ENCODE results near the gene CFI.
A peak's percentile ranks its signal among the peaks of the same experiment; 100 is the strongest.

The CFI gene

GRCh38 chr4:109729718-109730618 lies 71.8 kb downstream of the CFI start, which contains the start of gene PLA2G12A:
Gene PLA2G12A (minus strand): TSS chr4:109730070. CDS start chr4:109729809, 261 bp downstream.
- peak; percentile 64 to 71 for DNase-seq

- peak in 1 of 2 experiments; percentile 34 for DNase-seq
These were observed 72.6 kb downstream of the CFI start for GRCh38 chr4:109729117-109729717.

GRCh38 chr4:109728385-109728784 lies 73.4 kb downstream of the CFI start:
- DNase-seq: no peak

- no peak for DNase-seq
These were observed 78.7 kb downstream of the CFI start for GRCh38 chr4:109723110-109723509.

GRCh38 chr4:109722357-109722756 lies 79.4 kb downstream of the CFI start:
- no peak for DNase-seq

- DNase-seq: no peak
These were observed 80.8 kb downstream of the CFI start for GRCh38 chr4:109721033-109721432.

- no peak for DNase-seq
These were observed 82.2 kb downstream of the CFI start for GRCh38 chr4:109719604-109720003.

- DNase-seq: no peak
These were observed 83.0 kb downstream of the CFI start for GRCh38 chr4:109718759-109719158.

GRCh38 chr4:109713500-109713899 lies 88.3 kb downstream of the CFI start:
- DNase-seq: no peak

- DNase-seq: no peak
These were observed 92.8 kb downstream of the CFI start for GRCh38 chr4:109708990-109709389.

- DNase-seq: no peak
These were observed 93.4 kb downstream of the CFI start for GRCh38 chr4:109708435-109708834.

GRCh38 chr4:109703664-109704361 lies 98.0 kb downstream of the CFI start:
- no peak for DNase-seq

- DNase-seq: peak; percentile 64 to 69
These were observed 98.7 kb downstream of the CFI start, which contains the start of gene CASP6 for GRCh38 chr4:109702950-109703663. Gene CASP6 (minus strand): TSS chr4:109703445. CDS start chr4:109703395, 50 bp downstream.

GRCh38 chr4:109701566-109702410 lies 100.0 kb downstream of the CFI start:
- DNase-seq: no peak

GRCh38 chr4:109699553-109700225 lies 102.1 kb downstream of the CFI start:
- no peak for DNase-seq

GRCh38 chr4:109698656-109699055 lies 103.1 kb downstream of the CFI start:
- no peak for DNase-seq

GRCh38 chr4:109691411-109691920 lies 110.3 kb downstream of the CFI start:
- no peak for DNase-seq

All from activated CD4-positive, alpha-beta T cell treated with anti-CD3 and anti-CD28 coated beads, Interleukin-2, amount 50 U/mL, for 4 hours (primary cell).